Measurements from ENCODE around the gene TTLL13.
A peak's percentile ranks its signal among the peaks of the same experiment; 100 is the strongest.

Gene TTLL13

GRCh38 chr15:90203922-90204321 lies 45.4 kb upstream of the TTLL13 start:
- H3K4me3 ChIP-seq (ENCODE audit: low read depth, low read length, poor library complexity, severe bottlenecking), result no peak overlapping the region
- no peaks in the 10 kb centered on the region for H3K27me3 ChIP-seq (ENCODE audit: insufficient read depth, low read length)
- no peaks in the 10 kb centered on the region for H3K9me3 ChIP-seq (ENCODE audit: low read length)
- peak overlapping the region; percentile 6; the same call in 1 of the 2 replicates for H3K9ac ChIP-seq (ENCODE audit: low read length)
- no peak overlapping the region for H2AFZ ChIP-seq (ENCODE audit: low read length)
- no peaks in the 10 kb centered on the region for H3K9me2 ChIP-seq (ENCODE audit: low read depth, low read length)
- peak overlapping the region; percentile 90; the same call in 1 of the 2 replicates for H3K4me2 ChIP-seq (ENCODE audit: low read length)
- H3K27ac ChIP-seq (ENCODE audit: low read depth, low read length, poor library complexity, severe bottlenecking), result no peak overlapping the region
- no peak for TF ChIP-seq EZH2 (IDR thresholded peaks at IDR 0.05; ENCODE audit: borderline replicate concordance, low read length)
- TF ChIP-seq, protein P1, sequence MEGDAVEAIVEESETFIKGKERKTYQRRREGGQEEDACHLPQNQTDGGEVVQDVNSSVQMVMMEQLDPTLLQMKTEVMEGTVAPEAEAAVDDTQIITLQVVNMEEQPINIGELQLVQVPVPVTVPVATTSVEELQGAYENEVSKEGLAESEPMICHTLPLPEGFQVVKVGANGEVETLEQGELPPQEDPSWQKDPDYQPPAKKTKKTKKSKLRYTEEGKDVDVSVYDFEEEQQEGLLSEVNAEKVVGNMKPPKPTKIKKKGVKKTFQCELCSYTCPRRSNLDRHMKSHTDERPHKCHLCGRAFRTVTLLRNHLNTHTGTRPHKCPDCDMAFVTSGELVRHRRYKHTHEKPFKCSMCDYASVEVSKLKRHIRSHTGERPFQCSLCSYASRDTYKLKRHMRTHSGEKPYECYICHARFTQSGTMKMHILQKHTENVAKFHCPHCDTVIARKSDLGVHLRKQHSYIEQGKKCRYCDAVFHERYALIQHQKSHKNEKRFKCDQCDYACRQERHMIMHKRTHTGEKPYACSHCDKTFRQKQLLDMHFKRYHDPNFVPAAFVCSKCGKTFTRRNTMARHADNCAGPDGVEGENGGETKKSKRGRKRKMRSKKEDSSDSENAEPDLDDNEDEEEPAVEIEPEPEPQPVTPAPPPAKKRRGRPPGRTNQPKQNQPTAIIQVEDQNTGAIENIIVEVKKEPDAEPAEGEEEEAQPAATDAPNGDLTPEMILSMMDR (IDR thresholded peaks at IDR 0.05; ENCODE audit: low read length), result no peak
- peaks cover 64% of the 10 kb centered on the region for H3K4me1 ChIP-seq (ENCODE audit: insufficient read depth, low read length, severe bottlenecking)
- H3K36me3 ChIP-seq (ENCODE audit: insufficient read depth, low read length), result peaks cover 12% of the 10 kb centered on the region; the same call in 1 of the 2 replicates
- no peaks in the 10 kb centered on the region for H3F3A ChIP-seq (ENCODE audit: insufficient read depth, low read length)
- H3K79me2 ChIP-seq (ENCODE audit: insufficient read depth, low read length), result no peaks in the 10 kb centered on the region
- H4K20me1 ChIP-seq (ENCODE audit: insufficient read depth, low read length), result no peaks in the 10 kb centered on the region

GRCh38 chr15:90205050-90205848 lies 44.1 kb upstream of the TTLL13 start:
- Histone ChIP-seq H3K9me3 (ENCODE audit: low read length) (no peaks in the 10 kb centered on the region), H4K20me1 (ENCODE audit: insufficient read depth, low read length) (no peaks in the 10 kb centered on the region), H3K27ac (ENCODE audit: low read depth, low read length, poor library complexity, severe bottlenecking) (peak overlapping the region; percentile 73), H3K27me3 (ENCODE audit: insufficient read depth, low read length) (no peaks in the 10 kb centered on the region), H3K36me3 (ENCODE audit: insufficient read depth, low read length) (peaks cover 12% of the 10 kb centered on the region; the same call in 1 of the 2 replicates), H3F3A (ENCODE audit: insufficient read depth, low read length) (no peaks in the 10 kb centered on the region), H3K4me2 (ENCODE audit: low read length) (peak overlapping the region; percentile 4; the same call in 1 of the 2 replicates), H3K79me2 (ENCODE audit: insufficient read depth, low read length) (no peaks in the 10 kb centered on the region), H3K4me1 (ENCODE audit: insufficient read depth, low read length, severe bottlenecking) (peaks cover 68% of the 10 kb centered on the region), H3K9ac (ENCODE audit: low read length) (no peak overlapping the region; the same call in 1 of the 2 replicates), H2AFZ (ENCODE audit: low read length) (no peak overlapping the region), H3K4me3 (ENCODE audit: low read depth, low read length, poor library complexity, severe bottlenecking) (no peak overlapping the region), H3K9me2 (ENCODE audit: low read depth, low read length) (no peaks in the 10 kb centered on the region)
- TF ChIP-seq EZH2 (IDR thresholded peaks at IDR 0.05; ENCODE audit: borderline replicate concordance, low read length), result no peak
- TF ChIP-seq, protein P1 (IDR thresholded peaks at IDR 0.05; ENCODE audit: low read length), result no peak

- Histone ChIP-seq H3K36me3 (ENCODE audit: insufficient read depth, low read length) (peaks cover 12% of the 10 kb centered on the region; the same call in 1 of the 2 replicates), H3K9me2 (ENCODE audit: low read depth, low read length) (no peaks in the 10 kb centered on the region), H3K4me3 (ENCODE audit: low read depth, low read length, poor library complexity, severe bottlenecking) (no peak overlapping the region), H3K4me2 (ENCODE audit: low read length) (no peak overlapping the region; the same call in 1 of the 2 replicates), H3K79me2 (ENCODE audit: insufficient read depth, low read length) (no peaks in the 10 kb centered on the region), H3F3A (ENCODE audit: insufficient read depth, low read length) (no peaks in the 10 kb centered on the region), H3K4me1 (ENCODE audit: insufficient read depth, low read length, severe bottlenecking) (peaks cover 65% of the 10 kb centered on the region), H3K9ac (ENCODE audit: low read length) (no peak overlapping the region; the same call in 1 of the 2 replicates), H3K27me3 (ENCODE audit: insufficient read depth, low read length) (no peaks in the 10 kb centered on the region), H4K20me1 (ENCODE audit: insufficient read depth, low read length) (no peaks in the 10 kb centered on the region), H2AFZ (ENCODE audit: low read length) (no peak overlapping the region), H3K27ac (ENCODE audit: low read depth, low read length, poor library complexity, severe bottlenecking) (peak overlapping the region; percentile 73), H3K9me3 (ENCODE audit: low read length) (no peaks in the 10 kb centered on the region)
- TF ChIP-seq EZH2 (IDR thresholded peaks at IDR 0.05; ENCODE audit: borderline replicate concordance, low read length), result no peak
- TF ChIP-seq, protein P1 (IDR thresholded peaks at IDR 0.05; ENCODE audit: low read length), result no peak
Measured at GRCh38 chr15:90205886-90206285, 43.5 kb upstream of the TTLL13 start.
